Measurements from ENCODE around the gene TBC1D2.
A peak's percentile ranks its signal among the peaks of the same experiment; 100 is the strongest.

TBC1D2 gene

GRCh38 chr9:98229090-98229395 lies 26.4 kb downstream of the TBC1D2 start:
- H3K27ac ChIP-seq (ENCODE audit: low read depth, low read length) = 0 out of 2 replicates have a peak overlapping the region, but pooled peaks have one; percentile 7
- no peaks in the 10 kb centered on the region for H3K79me2 ChIP-seq (ENCODE audit: control insufficient read depth, insufficient read depth, low read length, unreplicated experiment)
- peaks cover 44% of the 10 kb centered on the region for H3K4me1 ChIP-seq (ENCODE audit: control insufficient read depth, insufficient read depth, low read length, unreplicated experiment)
- no peaks in the 10 kb centered on the region for H3K27me3 ChIP-seq (ENCODE audit: insufficient read depth, low read length)
- peaks cover 55% of the 10 kb centered on the region; the same call in 1 of the 2 replicates for H3K36me3 ChIP-seq (ENCODE audit: insufficient read depth, low read length)
- no peak overlapping the region for H2AFZ ChIP-seq (ENCODE audit: low read length, unreplicated experiment)
- H3K4me3 ChIP-seq (ENCODE audit: low read depth, low read length) = no peak overlapping the region

GRCh38 chr9:98228392-98229089 lies 26.9 kb downstream of the TBC1D2 start:
- H2AFZ ChIP-seq (ENCODE audit: low read length, unreplicated experiment) = no peak overlapping the region
- peaks cover 52% of the 10 kb centered on the region; the same call in 1 of the 2 replicates for H3K36me3 ChIP-seq (ENCODE audit: insufficient read depth, low read length)
- no peak overlapping the region for H3K4me3 ChIP-seq (ENCODE audit: low read depth, low read length)
- H3K4me1 ChIP-seq (ENCODE audit: control insufficient read depth, insufficient read depth, low read length, unreplicated experiment) = peaks cover 46% of the 10 kb centered on the region
- H3K27ac ChIP-seq (ENCODE audit: low read depth, low read length) = peak overlapping the region; percentile 7
- no peaks in the 10 kb centered on the region for H3K27me3 ChIP-seq (ENCODE audit: insufficient read depth, low read length)
- no peaks in the 10 kb centered on the region for H3K79me2 ChIP-seq (ENCODE audit: control insufficient read depth, insufficient read depth, low read length, unreplicated experiment)

GRCh38 chr9:98227883-98228282 lies 27.6 kb downstream of the TBC1D2 start:
- H3K36me3 ChIP-seq (ENCODE audit: insufficient read depth, low read length) = peaks cover 49% of the 10 kb centered on the region; the same call in 1 of the 2 replicates
- H3K4me1 ChIP-seq (ENCODE audit: control insufficient read depth, insufficient read depth, low read length, unreplicated experiment) = peaks cover 53% of the 10 kb centered on the region
- no peak overlapping the region for H2AFZ ChIP-seq (ENCODE audit: low read length, unreplicated experiment)
- no peaks in the 10 kb centered on the region for H3K27me3 ChIP-seq (ENCODE audit: insufficient read depth, low read length)
- peak overlapping the region; percentile 6; the same call in 1 of the 2 replicates for H3K27ac ChIP-seq (ENCODE audit: low read depth, low read length)
- no peak overlapping the region for H3K4me3 ChIP-seq (ENCODE audit: low read depth, low read length)
- no peaks in the 10 kb centered on the region for H3K79me2 ChIP-seq (ENCODE audit: control insufficient read depth, insufficient read depth, low read length, unreplicated experiment)

- H3K36me3 ChIP-seq (ENCODE audit: insufficient read depth, low read length) = peaks cover 55% of the 10 kb centered on the region
- peak overlapping the region; percentile 43 for H3K27ac ChIP-seq (ENCODE audit: low read depth, low read length)
- H3K79me2 ChIP-seq (ENCODE audit: control insufficient read depth, insufficient read depth, low read length, unreplicated experiment) = no peaks in the 10 kb centered on the region
- H2AFZ ChIP-seq (ENCODE audit: low read length, unreplicated experiment) = no peak overlapping the region
- peaks cover 56% of the 10 kb centered on the region for H3K4me1 ChIP-seq (ENCODE audit: control insufficient read depth, insufficient read depth, low read length, unreplicated experiment)
- no peak overlapping the region for H3K4me3 ChIP-seq (ENCODE audit: low read depth, low read length)
- no peaks in the 10 kb centered on the region for H3K27me3 ChIP-seq (ENCODE audit: insufficient read depth, low read length)
These were observed 28.5 kb downstream of the TBC1D2 start for GRCh38 chr9:98226957-98227356.

GRCh38 chr9:98226516-98226915 lies 28.9 kb downstream of the TBC1D2 start:
- H3K27ac ChIP-seq (ENCODE audit: low read depth, low read length) = peak overlapping the region; percentile 43
- H3K79me2 ChIP-seq (ENCODE audit: control insufficient read depth, insufficient read depth, low read length, unreplicated experiment) = no peaks in the 10 kb centered on the region
- peaks cover 53% of the 10 kb centered on the region for H3K4me1 ChIP-seq (ENCODE audit: control insufficient read depth, insufficient read depth, low read length, unreplicated experiment)
- no peak overlapping the region for H3K4me3 ChIP-seq (ENCODE audit: low read depth, low read length)
- no peak overlapping the region for H2AFZ ChIP-seq (ENCODE audit: low read length, unreplicated experiment)
- peaks cover 56% of the 10 kb centered on the region for H3K36me3 ChIP-seq (ENCODE audit: insufficient read depth, low read length)
- no peaks in the 10 kb centered on the region for H3K27me3 ChIP-seq (ENCODE audit: insufficient read depth, low read length)

GRCh38 chr9:98225015-98225442 lies 30.4 kb downstream of the TBC1D2 start:
- Histone ChIP-seq H3K27me3 (ENCODE audit: insufficient read depth, low read length) (no peaks in the 10 kb centered on the region), H3K79me2 (ENCODE audit: control insufficient read depth, insufficient read depth, low read length, unreplicated experiment) (no peaks in the 10 kb centered on the region), H3K36me3 (ENCODE audit: insufficient read depth, low read length) (peaks cover 55% of the 10 kb centered on the region), H3K4me1 (ENCODE audit: control insufficient read depth, insufficient read depth, low read length, unreplicated experiment) (peaks cover 52% of the 10 kb centered on the region), H3K27ac (ENCODE audit: low read depth, low read length) (peak overlapping the region; percentile 98), H2AFZ (ENCODE audit: low read length, unreplicated experiment) (no peak overlapping the region), H3K4me3 (ENCODE audit: low read depth, low read length) (no peak overlapping the region)

GRCh38 chr9:98222885-98223691 lies 32.4 kb downstream of the TBC1D2 start:
- Histone ChIP-seq H2AFZ (ENCODE audit: low read length, unreplicated experiment) (no peak overlapping the region), H3K79me2 (ENCODE audit: control insufficient read depth, insufficient read depth, low read length, unreplicated experiment) (no peaks in the 10 kb centered on the region), H3K36me3 (ENCODE audit: insufficient read depth, low read length) (peaks cover 44% of the 10 kb centered on the region), H3K27me3 (ENCODE audit: insufficient read depth, low read length) (no peaks in the 10 kb centered on the region), H3K27ac (ENCODE audit: low read depth, low read length) (peak overlapping the region; percentile 98), H3K4me3 (ENCODE audit: low read depth, low read length) (peak overlapping the region; percentile 6; the same call in 1 of the 2 replicates), H3K4me1 (ENCODE audit: control insufficient read depth, insufficient read depth, low read length, unreplicated experiment) (peaks cover 43% of the 10 kb centered on the region)

GRCh38 chr9:98220911-98221310 lies 34.5 kb downstream of the TBC1D2 start:
- Histone ChIP-seq H3K27ac (ENCODE audit: low read depth, low read length) (no peak overlapping the region), H3K27me3 (ENCODE audit: insufficient read depth, low read length) (no peaks in the 10 kb centered on the region), H3K4me3 (ENCODE audit: low read depth, low read length) (no peak overlapping the region), H3K36me3 (ENCODE audit: insufficient read depth, low read length) (peaks cover 31% of the 10 kb centered on the region), H3K79me2 (ENCODE audit: control insufficient read depth, insufficient read depth, low read length, unreplicated experiment) (no peaks in the 10 kb centered on the region), H2AFZ (ENCODE audit: low read length, unreplicated experiment) (no peak overlapping the region), H3K4me1 (ENCODE audit: control insufficient read depth, insufficient read depth, low read length, unreplicated experiment) (peaks cover 29% of the 10 kb centered on the region)

- H3K4me3 ChIP-seq (ENCODE audit: low read depth, low read length) = no peak overlapping the region
- peaks cover 22% of the 10 kb centered on the region for H3K36me3 ChIP-seq (ENCODE audit: insufficient read depth, low read length)
- no peaks in the 10 kb centered on the region for H3K79me2 ChIP-seq (ENCODE audit: control insufficient read depth, insufficient read depth, low read length, unreplicated experiment)
- H3K4me1 ChIP-seq (ENCODE audit: control insufficient read depth, insufficient read depth, low read length, unreplicated experiment) = peaks cover 27% of the 10 kb centered on the region
- H2AFZ ChIP-seq (ENCODE audit: low read length, unreplicated experiment) = no peak overlapping the region
- no peak overlapping the region for H3K27ac ChIP-seq (ENCODE audit: low read depth, low read length)
- H3K27me3 ChIP-seq (ENCODE audit: insufficient read depth, low read length) = no peaks in the 10 kb centered on the region
These were observed 35.6 kb downstream of the TBC1D2 start for GRCh38 chr9:98219794-98220370.

GRCh38 chr9:98219364-98219716 lies 36.1 kb downstream of the TBC1D2 start:
- no peak overlapping the region for H3K27ac ChIP-seq (ENCODE audit: low read depth, low read length)
- no peaks in the 10 kb centered on the region for H3K79me2 ChIP-seq (ENCODE audit: control insufficient read depth, insufficient read depth, low read length, unreplicated experiment)
- peaks cover 22% of the 10 kb centered on the region for H3K4me1 ChIP-seq (ENCODE audit: control insufficient read depth, insufficient read depth, low read length, unreplicated experiment)
- H2AFZ ChIP-seq (ENCODE audit: low read length, unreplicated experiment) = no peak overlapping the region
- H3K27me3 ChIP-seq (ENCODE audit: insufficient read depth, low read length) = no peaks in the 10 kb centered on the region
- peaks cover 22% of the 10 kb centered on the region for H3K36me3 ChIP-seq (ENCODE audit: insufficient read depth, low read length)
- no peak overlapping the region for H3K4me3 ChIP-seq (ENCODE audit: low read depth, low read length)
